ENCODE results near the gene GNRH2.

Gene GNRH2

GRCh38 chr20:3043322-3043721, at the start of gene GNRH2:
Gene GNRH2 (plus strand): TSS chr20:3043622. CDS start chr20:3044415, 793 bp downstream.
- no peak for DNase-seq (ENCODE audit: low read depth)
- TF ChIP-seq CTCF (IDR thresholded peaks at IDR 0.05; ENCODE audit: low read depth, low read length): no peak
- no peak for TF ChIP-seq MAX (IDR thresholded peaks at IDR 0.05; ENCODE audit: low read depth, low read length)
- TF ChIP-seq POLR2A (IDR thresholded peaks at IDR 0.05; ENCODE audit: extremely low read depth, insufficient read length): no peak
- no peak for TF ChIP-seq MYC (IDR thresholded peaks at IDR 0.05; ENCODE audit: low read depth, low read length)
- no peak within 1 kb of the TSS for H3K4me3 ChIP-seq (ENCODE audit: low read depth, low read length)

- no peak for DNase-seq (ENCODE audit: low read depth)
- no peak overlapping the region for H3K4me3 ChIP-seq (ENCODE audit: low read depth, low read length)
- TF ChIP-seq MYC (IDR thresholded peaks at IDR 0.05; ENCODE audit: low read depth, low read length): no peak
- TF ChIP-seq CTCF (IDR thresholded peaks at IDR 0.05; ENCODE audit: low read depth, low read length): no peak
- TF ChIP-seq POLR2A (IDR thresholded peaks at IDR 0.05; ENCODE audit: extremely low read depth, insufficient read length): no peak
- TF ChIP-seq MAX (IDR thresholded peaks at IDR 0.05; ENCODE audit: low read depth, low read length): no peak
These were observed 47.6 kb upstream of the GNRH2 start for GRCh38 chr20:2995796-2996195.

GRCh38 chr20:2998728-2999127, 44.7 kb upstream of the GNRH2 start:
- no peak for DNase-seq (ENCODE audit: low read depth)
- TF ChIP-seq POLR2A (IDR thresholded peaks at IDR 0.05; ENCODE audit: extremely low read depth, insufficient read length) (no peak), MYC (IDR thresholded peaks at IDR 0.05; ENCODE audit: low read depth, low read length) (no peak), CTCF (IDR thresholded peaks at IDR 0.05; ENCODE audit: low read depth, low read length) (no peak), MAX (IDR thresholded peaks at IDR 0.05; ENCODE audit: low read depth, low read length) (no peak)
- H3K4me3 ChIP-seq (ENCODE audit: low read depth, low read length): no peak overlapping the region

GRCh38 chr20:3000852-3001523, 42.4 kb upstream of the GNRH2 start:
- no peak overlapping the region for H3K4me3 ChIP-seq (ENCODE audit: low read depth, low read length)
- no peak for TF ChIP-seq POLR2A (IDR thresholded peaks at IDR 0.05; ENCODE audit: extremely low read depth, insufficient read length)
- TF ChIP-seq CTCF (IDR thresholded peaks at IDR 0.05; ENCODE audit: low read depth, low read length): peak; percentile 37
- TF ChIP-seq MYC (IDR thresholded peaks at IDR 0.05; ENCODE audit: low read depth, low read length): 0 out of 2 replicates have a peak, but pooled peaks have one; percentile 13
- DNase-seq (ENCODE audit: low read depth): peak; percentile 76

- TF ChIP-seq MYC (IDR thresholded peaks at IDR 0.05; ENCODE audit: low read depth, low read length) (no peak), POLR2A (IDR thresholded peaks at IDR 0.05; ENCODE audit: extremely low read depth, insufficient read length) (no peak), MAX (IDR thresholded peaks at IDR 0.05; ENCODE audit: low read depth, low read length) (no peak), CTCF (IDR thresholded peaks at IDR 0.05; ENCODE audit: low read depth, low read length) (no peak)
- no peak overlapping the region for H3K4me3 ChIP-seq (ENCODE audit: low read depth, low read length)
- DNase-seq (ENCODE audit: low read depth): no peak
These were observed 40.0 kb upstream of the GNRH2 start for GRCh38 chr20:3003416-3003815.
